CD14-positive monocyte (primary cell): ENCODE results near the gene CENPS. TPM values are rescaled to one million over a fixed set of nuclear protein-coding genes. Genes with fewer than 3 reads are reported as not detected.
A peak's percentile ranks its signal among the peaks of the same experiment; 100 is the strongest.
"Not testable (repeated sequence)": the region's sequence is repeated elsewhere in the genome, so short reads cannot be mapped to it uniquely, and the experiment has no call there.

Experiments
- DNase-seq, 3 donors: peaks; one replicate each; pipeline ENCODE4 v3.0.0-alpha.2; 2011 to 2022
- H2AFZ ChIP-seq: 2 replicates; pipeline ENCODE4 v1.6.0; 2012; ENCODE audit warnings: mild to moderate bottlenecking, low read depth, low read length, inconsistent platforms; ENCODE audit not compliant: insufficient read depth, poor library complexity, severe bottlenecking
- H3K27ac ChIP-seq, 2 donors: 1 replicate in 1 of 2; 2 replicates in 1 of 2; pipeline ENCODE4 v1.5.1; 2012 to 2013; ENCODE audit warnings: low read length in 2 of 2, control low read depth in 1 of 2, inconsistent platforms in 1 of 2, low read depth in 1 of 2, mild to moderate bottlenecking in 1 of 2
- H3K27me3 ChIP-seq, 2 donors: one replicate each; pipeline versions ENCODE4 v1.6.0 to v1.6.1; 2011 to 2013; ENCODE audit warnings: low read length in 2 of 2; ENCODE audit not compliant: control insufficient read depth in 2 of 2, insufficient read depth in 2 of 2
- H3K36me3 ChIP-seq, 2 donors: replicated peaks in 1 of 2; 1 replicate in 1 of 2; 2 replicates in 1 of 2; pipeline versions ENCODE4 v1.5.1 to v1.6.1; 2012 to 2013; ENCODE audit warnings: low read length in 2 of 2, control low read depth in 1 of 2, inconsistent platforms in 1 of 2, mild to moderate bottlenecking in 1 of 2; ENCODE audit not compliant: insufficient read depth in 2 of 2, control insufficient read depth in 1 of 2
- H3K4me1 ChIP-seq, 2 donors: 1 replicate in 1 of 2; 2 replicates in 1 of 2; pipeline versions ENCODE4 v1.5.1 to v1.6.1; 2012 to 2013; ENCODE audit warnings: low read length in 2 of 2, control low read depth in 1 of 2, inconsistent platforms in 1 of 2, mild to moderate bottlenecking in 1 of 2, moderate library complexity in 1 of 2; ENCODE audit not compliant: insufficient read depth in 2 of 2, control insufficient read depth in 1 of 2
- H3K4me2 ChIP-seq: replicated peaks from 2 replicates; pipeline ENCODE3; 2012; ENCODE audit warnings: low read length, moderate library complexity, mild to moderate bottlenecking; ENCODE audit not compliant: poor library complexity, severe bottlenecking; ENCODE audit errors: extremely low read depth
- H3K4me3 ChIP-seq, 3 experiments: fragments of 200-600 bp in 1 of 3; sonication (generic) in 1 of 3; replicated peaks in 1 of 3; 1 replicate in 2 of 3; 2 replicates in 1 of 3; pipeline ENCODE4 v1.5.1; 2011 to 2013; ENCODE audit warnings: low read length in 3 of 3, mild to moderate bottlenecking in 3 of 3, control low read depth in 2 of 3, low read depth in 2 of 3, inconsistent platforms in 1 of 3, moderate library complexity in 1 of 3
- H3K79me2 ChIP-seq: 2 replicates; pipeline ENCODE4 v1.6.0; 2012; ENCODE audit warnings: mild to moderate bottlenecking, control low read depth, inconsistent platforms, low read length, moderate library complexity; ENCODE audit not compliant: insufficient read depth
- H3K9ac ChIP-seq: 2 replicates; pipeline ENCODE4 v1.6.0; 2017; ENCODE audit warnings: low read length, mild to moderate bottlenecking; ENCODE audit not compliant: insufficient read depth, poor library complexity, severe bottlenecking
- H3K9me3 ChIP-seq, 2 donors: replicated peaks in 1 of 2; 1 replicate in 1 of 2; 2 replicates in 1 of 2; pipeline versions ENCODE4 v1.5.1 to v1.6.1; 2012 to 2013; ENCODE audit warnings: low read length in 2 of 2, control low read depth in 1 of 2; ENCODE audit not compliant: control insufficient read depth in 1 of 2, insufficient read depth in 1 of 2
- H4K20me1 ChIP-seq: 2 replicates; pipeline ENCODE4 v1.6.0; 2012; ENCODE audit warnings: mild to moderate bottlenecking, low read length, control low read depth, moderate library complexity; ENCODE audit not compliant: insufficient read depth
- H3K27ac Mint-ChIP-seq, 7 donors: one replicate each; pipeline ENCODE4 v1.8.0; 2020; ENCODE audit warnings: mild to moderate bottlenecking in 7 of 7, mixed read lengths in 7 of 7, moderate library complexity in 6 of 7, inconsistent platforms in 2 of 7
- H3K27me3 Mint-ChIP-seq, 3 donors: one replicate each; pipeline ENCODE4 v1.8.0; 2021 to 2022; ENCODE audit warnings: low read depth in 3 of 3, mild to moderate bottlenecking in 3 of 3, mixed read lengths in 3 of 3, moderate library complexity in 3 of 3, inconsistent platforms in 1 of 3
- H3K36me3 Mint-ChIP-seq, 2 donors: one replicate each; pipeline ENCODE4 v1.8.0; 2020; ENCODE audit warnings: mixed read lengths in 2 of 2, inconsistent platforms in 1 of 2, mild to moderate bottlenecking in 1 of 2
- H3K4me1 Mint-ChIP-seq: one replicate; pipeline ENCODE4 v1.8.0; 2020; ENCODE audit warnings: mild to moderate bottlenecking, mixed read lengths
- H3K4me3 Mint-ChIP-seq, 2 donors: one replicate each; pipeline ENCODE4 v1.8.0; 2020; ENCODE audit warnings: mild to moderate bottlenecking in 2 of 2, mixed read lengths in 2 of 2, moderate library complexity in 1 of 2
- H3K9me3 Mint-ChIP-seq, 7 donors: one replicate each; pipeline ENCODE4 v1.8.0; 2020 to 2022; ENCODE audit warnings: mixed read lengths in 7 of 7, mild to moderate bottlenecking in 6 of 7, moderate library complexity in 6 of 7, inconsistent platforms in 2 of 7
- WGBS: methylation state at CpG from one replicate; pipeline ENCODE4 v1.1.5; 2013; ENCODE audit warnings: missing lambda C conversion rate; ENCODE audit not compliant: insufficient coverage; 5-methylcytosine and 5-hydroxymethylcytosine counted together
- intact Hi-C, 2 donors: fragments of 100-400 bp; cut with micrococcal nuclease; formaldehyde crosslinking; loops; one replicate each; pipeline versions ENCODE4 v1.15.0 to v1.15.1; 2023
- polyA plus RNA-seq, 3 donors: library from polyadenylated mRNA; depleted of rRNA in 1 of 3; unstranded in 2 of 3; stranded (reverse) in 1 of 3; fragments of 300-500 nt in 2 of 3; fragments of >200 nt in 1 of 3; fragmentation: Illumina TruSeq in 2 of 3; gene quantifications; 1 replicate in 2 of 3; 2 replicates in 1 of 3; pipeline ENCODE4 v1.2.3, GENCODE V29; 2012 to 2021
- TF ChIP-seq, protein P1 (sequence below): fragments of 200-600 bp; IDR thresholded peaks from one replicate; pipeline ENCODE4 v1.8.0; 2022; ENCODE audit warnings: antibody characterized with exemption, mild to moderate bottlenecking

The CENPS gene
- polyA plus RNA-seq, 3 donors = 0.48 to 3.5 (median 2.5) TPM

DNA sequence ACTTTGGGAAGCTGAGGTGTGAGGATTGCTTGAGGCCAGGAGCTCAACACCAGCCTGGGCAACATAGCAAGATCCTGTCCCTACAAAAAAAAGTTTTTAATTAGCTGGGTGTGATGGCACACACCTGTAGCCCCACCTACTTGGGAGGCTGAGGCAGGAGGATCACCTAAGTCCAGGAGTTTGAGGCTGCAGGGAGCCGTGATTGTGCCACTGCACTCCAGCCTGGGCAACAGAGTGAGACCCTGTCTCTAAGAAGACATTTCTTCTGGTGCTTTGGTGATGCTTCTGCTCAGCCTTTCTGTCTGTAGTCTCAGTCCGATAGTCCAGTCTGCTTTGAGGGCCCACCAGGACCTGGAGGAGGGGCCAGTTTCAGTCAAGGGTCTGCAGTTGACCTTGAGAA lies 23.0 kb upstream of the CENPS start:
- H3K27me3 ChIP-seq = no peaks in the 10 kb centered on the region
- TF ChIP-seq, protein P1, sequence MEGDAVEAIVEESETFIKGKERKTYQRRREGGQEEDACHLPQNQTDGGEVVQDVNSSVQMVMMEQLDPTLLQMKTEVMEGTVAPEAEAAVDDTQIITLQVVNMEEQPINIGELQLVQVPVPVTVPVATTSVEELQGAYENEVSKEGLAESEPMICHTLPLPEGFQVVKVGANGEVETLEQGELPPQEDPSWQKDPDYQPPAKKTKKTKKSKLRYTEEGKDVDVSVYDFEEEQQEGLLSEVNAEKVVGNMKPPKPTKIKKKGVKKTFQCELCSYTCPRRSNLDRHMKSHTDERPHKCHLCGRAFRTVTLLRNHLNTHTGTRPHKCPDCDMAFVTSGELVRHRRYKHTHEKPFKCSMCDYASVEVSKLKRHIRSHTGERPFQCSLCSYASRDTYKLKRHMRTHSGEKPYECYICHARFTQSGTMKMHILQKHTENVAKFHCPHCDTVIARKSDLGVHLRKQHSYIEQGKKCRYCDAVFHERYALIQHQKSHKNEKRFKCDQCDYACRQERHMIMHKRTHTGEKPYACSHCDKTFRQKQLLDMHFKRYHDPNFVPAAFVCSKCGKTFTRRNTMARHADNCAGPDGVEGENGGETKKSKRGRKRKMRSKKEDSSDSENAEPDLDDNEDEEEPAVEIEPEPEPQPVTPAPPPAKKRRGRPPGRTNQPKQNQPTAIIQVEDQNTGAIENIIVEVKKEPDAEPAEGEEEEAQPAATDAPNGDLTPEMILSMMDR = no peak
- intact Hi-C loops = no loop called here
- Mint-ChIP-seq H3K27me3 (no peaks in the 10 kb centered on the region), H3K9me3 (no peaks in the 10 kb centered on the region), H3K36me3 (peaks cover 85 to 98% of the 10 kb centered on the region in 2 donors), H3K27ac (peak overlapping the region in 4 of 7 donors; percentile 33 to 85 (median 71)), H3K4me3 (no peak overlapping the region), H3K4me1 (peaks cover 4% of the 10 kb centered on the region)
- WGBS = 96% methylated on average over 2 of the region's 2 CpGs
- no peak for DNase-seq
- H4K20me1 ChIP-seq = peaks cover 79% of the 10 kb centered on the region
- H3K4me3 ChIP-seq = no peak overlapping the region
- H3K27ac ChIP-seq = peak overlapping the region in 1 of 2 donors; percentile 61
- H3K4me1 ChIP-seq = no peaks in the 10 kb centered on the region
- H3K9me3 ChIP-seq = no peaks in the 10 kb centered on the region
- no peak overlapping the region for H3K9ac ChIP-seq
- peaks cover 96% of the 10 kb centered on the region for H3K79me2 ChIP-seq
- no peak overlapping the region for H3K4me2 ChIP-seq
- peaks cover 95 to 100% of the 10 kb centered on the region in 2 donors for H3K36me3 ChIP-seq
- no peak overlapping the region for H2AFZ ChIP-seq

DNA sequence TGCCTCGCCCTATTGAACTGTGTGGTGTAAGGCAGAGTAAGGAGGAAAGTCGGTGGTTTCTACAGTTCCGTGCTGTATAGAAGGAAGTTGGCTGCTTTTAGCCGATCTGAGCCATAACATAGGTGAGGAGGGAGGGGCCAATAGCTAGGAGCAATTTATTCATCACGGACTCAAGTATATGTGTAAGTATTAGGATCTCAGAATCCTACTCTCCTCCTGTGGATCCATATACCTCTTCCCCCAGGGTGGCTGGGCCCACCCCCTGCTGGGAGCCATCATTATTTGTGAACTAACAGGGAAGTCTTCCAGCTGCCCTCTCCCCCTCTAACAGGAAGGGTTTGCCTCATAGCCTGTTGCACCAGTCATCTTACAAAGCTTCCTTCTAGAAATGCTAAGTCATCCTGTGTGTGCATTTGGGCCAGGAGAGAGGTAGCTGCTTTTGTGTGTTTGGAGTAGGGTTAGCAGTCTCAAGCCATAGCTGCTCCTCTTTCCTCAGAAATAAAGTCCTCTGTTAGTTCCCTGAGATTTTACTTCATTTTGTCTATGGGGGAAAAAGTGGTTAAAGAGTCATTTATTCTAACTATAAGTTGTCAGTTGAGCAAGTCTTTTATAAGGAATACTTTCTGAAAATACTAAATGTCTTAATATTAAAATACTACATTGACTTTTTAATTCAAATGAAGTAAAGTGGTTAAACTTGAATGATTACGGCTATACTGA lies 14.9 kb upstream of the CENPS start:
- peak; percentile 78 to 92 (median 91) for DNase-seq
- peak overlapping the region; percentile 76 to 88 for H3K27ac ChIP-seq
- no peak overlapping the region for H3K9ac ChIP-seq
- peak overlapping the region; percentile 68 to 87 for H3K4me3 Mint-ChIP-seq
- H3K9me3 ChIP-seq = no peaks in the 10 kb centered on the region
- H3K4me1 ChIP-seq = peaks cover 33 to 42% of the 10 kb centered on the region in 2 donors
- no peaks in the 10 kb centered on the region for H3K9me3 Mint-ChIP-seq
- H4K20me1 ChIP-seq = peaks cover 11% of the 10 kb centered on the region
- peak overlapping the region; percentile 93 to 99 (median 97) for H3K27ac Mint-ChIP-seq
- peak overlapping the region; percentile 55 for H2AFZ ChIP-seq
- peaks cover 33% of the 10 kb centered on the region for H3K4me1 Mint-ChIP-seq
- WGBS = no CpG with 5 or more reads among the region's 6 CpGs
- intact Hi-C loops = loop anchor here in 1 of 2 donors (2.0 to 10.0 kb wide), 3 partner anchors 13 to 201 kb away; partner anchors contain the start of genes KIF1B and PGD
- peak overlapping the region; percentile 61 for H3K4me2 ChIP-seq
- peaks cover 75 to 80% of the 10 kb centered on the region in 2 donors for H3K36me3 ChIP-seq
- peaks cover 75 to 85% of the 10 kb centered on the region in 2 donors for H3K36me3 Mint-ChIP-seq
- TF ChIP-seq, protein P1 = peak; percentile 11
- H3K79me2 ChIP-seq = peaks cover 55% of the 10 kb centered on the region
- H3K27me3 ChIP-seq = no peaks in the 10 kb centered on the region
- no peaks in the 10 kb centered on the region for H3K27me3 Mint-ChIP-seq
- peak overlapping the region in 2 of 3 experiments; percentile 34 to 61 for H3K4me3 ChIP-seq

DNA sequence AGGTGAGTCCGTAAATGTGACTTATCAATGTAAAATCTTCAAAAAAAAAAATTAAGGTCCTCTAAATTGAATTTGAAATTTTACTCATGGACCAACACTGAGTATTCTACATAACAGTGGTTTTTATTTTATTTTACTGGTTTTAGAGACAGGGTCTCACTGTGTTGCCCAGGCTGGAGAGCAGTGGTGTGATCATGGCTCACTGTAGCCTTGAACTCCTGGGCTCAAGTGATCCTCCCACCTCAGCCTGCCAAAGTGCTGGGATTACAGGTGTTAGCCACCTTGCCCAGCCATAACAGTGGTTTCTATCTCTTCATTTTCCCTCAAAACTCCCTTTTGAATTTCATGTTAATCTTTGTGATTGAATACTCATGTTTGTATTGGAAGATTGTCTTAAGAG lies 14.3 kb upstream of the CENPS start:
- H3K36me3 ChIP-seq = peaks cover 74 to 80% of the 10 kb centered on the region in 2 donors
- H3K27me3 ChIP-seq, DNase-seq, H3K27me3 Mint-ChIP-seq, H3K9ac ChIP-seq, H3K9me3 Mint-ChIP-seq, H3K9me3 ChIP-seq, H2AFZ ChIP-seq, H3K4me3 ChIP-seq, H4K20me1 ChIP-seq: not testable (repeated sequence)
- H3K79me2 ChIP-seq = peaks cover 49% of the 10 kb centered on the region
- Mint-ChIP-seq H3K36me3 (peaks cover 77 to 87% of the 10 kb centered on the region in 2 donors), H3K4me3 (peak overlapping the region in 1 of 2 donors; percentile 26), H3K27ac (peak overlapping the region; percentile 89 to 99 (median 96)), H3K4me1 (peaks cover 33% of the 10 kb centered on the region)
- peaks cover 33 to 42% of the 10 kb centered on the region in 2 donors for H3K4me1 ChIP-seq
- H3K4me2 ChIP-seq = peak overlapping the region; percentile 61
- intact Hi-C loops = loop anchor here in 1 of 2 donors (2.0 to 10.0 kb wide), 3 partner anchors 13 to 201 kb away; partner anchors contain the start of genes KIF1B and PGD
- no CpG with 5 or more reads among the region's 1 CpG for WGBS
- H3K27ac ChIP-seq = peak overlapping the region; percentile 76 to 88
